Measurements from ENCODE around the gene LAMB1. TPM values are rescaled to one million over a fixed set of nuclear protein-coding genes. Genes with fewer than 3 reads are reported as not detected.

Gene LAMB1
- total RNA-seq, 1 experiment from 2014 or later, result 101 TPM

DNA sequence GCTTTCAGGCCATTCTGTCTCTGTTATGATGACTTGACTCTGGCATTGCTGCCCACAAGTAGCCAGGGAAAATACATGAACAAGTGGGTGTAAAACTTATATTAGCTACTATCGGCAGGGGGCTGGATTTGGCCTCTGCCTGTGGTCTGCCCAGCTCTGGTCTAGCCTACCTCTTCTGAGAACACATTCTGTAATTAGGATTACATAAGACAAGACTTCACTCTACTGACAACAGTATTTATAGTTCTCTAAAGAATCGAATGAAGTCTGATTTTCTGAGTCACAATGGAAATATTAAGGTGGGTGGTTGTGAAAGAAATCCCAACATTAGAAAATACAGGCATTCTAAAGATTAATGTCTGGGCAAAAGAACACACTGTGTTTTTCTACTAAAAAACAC lies 56.5 kb downstream of the LAMB1 start (continued):
- TF ChIP-seq, protein P1, sequence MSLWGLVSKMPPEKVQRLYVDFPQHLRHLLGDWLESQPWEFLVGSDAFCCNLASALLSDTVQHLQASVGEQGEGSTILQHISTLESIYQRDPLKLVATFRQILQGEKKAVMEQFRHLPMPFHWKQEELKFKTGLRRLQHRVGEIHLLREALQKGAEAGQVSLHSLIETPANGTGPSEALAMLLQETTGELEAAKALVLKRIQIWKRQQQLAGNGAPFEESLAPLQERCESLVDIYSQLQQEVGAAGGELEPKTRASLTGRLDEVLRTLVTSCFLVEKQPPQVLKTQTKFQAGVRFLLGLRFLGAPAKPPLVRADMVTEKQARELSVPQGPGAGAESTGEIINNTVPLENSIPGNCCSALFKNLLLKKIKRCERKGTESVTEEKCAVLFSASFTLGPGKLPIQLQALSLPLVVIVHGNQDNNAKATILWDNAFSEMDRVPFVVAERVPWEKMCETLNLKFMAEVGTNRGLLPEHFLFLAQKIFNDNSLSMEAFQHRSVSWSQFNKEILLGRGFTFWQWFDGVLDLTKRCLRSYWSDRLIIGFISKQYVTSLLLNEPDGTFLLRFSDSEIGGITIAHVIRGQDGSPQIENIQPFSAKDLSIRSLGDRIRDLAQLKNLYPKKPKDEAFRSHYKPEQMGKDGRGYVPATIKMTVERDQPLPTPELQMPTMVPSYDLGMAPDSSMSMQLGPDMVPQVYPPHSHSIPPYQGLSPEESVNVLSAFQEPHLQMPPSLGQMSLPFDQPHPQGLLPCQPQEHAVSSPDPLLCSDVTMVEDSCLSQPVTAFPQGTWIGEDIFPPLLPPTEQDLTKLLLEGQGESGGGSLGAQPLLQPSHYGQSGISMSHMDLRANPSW (CRISPR knock-in tag; conservative IDR thresholded peaks at IDR 0.05; ENCODE audit: low read depth), result no peak
- TF ChIP-seq E2F1 (CRISPR knock-in tag; IDR thresholded peaks at IDR 0.05), result no peak
- no peak for TF ChIP-seq FOXJ3 (CRISPR knock-in tag; IDR thresholded peaks at IDR 0.05; ENCODE audit: borderline replicate concordance)
- TF ChIP-seq CBFB (CRISPR knock-in tag; IDR thresholded peaks at IDR 0.05; ENCODE audit: low read depth), result no peak
- TF ChIP-seq, protein P2, sequence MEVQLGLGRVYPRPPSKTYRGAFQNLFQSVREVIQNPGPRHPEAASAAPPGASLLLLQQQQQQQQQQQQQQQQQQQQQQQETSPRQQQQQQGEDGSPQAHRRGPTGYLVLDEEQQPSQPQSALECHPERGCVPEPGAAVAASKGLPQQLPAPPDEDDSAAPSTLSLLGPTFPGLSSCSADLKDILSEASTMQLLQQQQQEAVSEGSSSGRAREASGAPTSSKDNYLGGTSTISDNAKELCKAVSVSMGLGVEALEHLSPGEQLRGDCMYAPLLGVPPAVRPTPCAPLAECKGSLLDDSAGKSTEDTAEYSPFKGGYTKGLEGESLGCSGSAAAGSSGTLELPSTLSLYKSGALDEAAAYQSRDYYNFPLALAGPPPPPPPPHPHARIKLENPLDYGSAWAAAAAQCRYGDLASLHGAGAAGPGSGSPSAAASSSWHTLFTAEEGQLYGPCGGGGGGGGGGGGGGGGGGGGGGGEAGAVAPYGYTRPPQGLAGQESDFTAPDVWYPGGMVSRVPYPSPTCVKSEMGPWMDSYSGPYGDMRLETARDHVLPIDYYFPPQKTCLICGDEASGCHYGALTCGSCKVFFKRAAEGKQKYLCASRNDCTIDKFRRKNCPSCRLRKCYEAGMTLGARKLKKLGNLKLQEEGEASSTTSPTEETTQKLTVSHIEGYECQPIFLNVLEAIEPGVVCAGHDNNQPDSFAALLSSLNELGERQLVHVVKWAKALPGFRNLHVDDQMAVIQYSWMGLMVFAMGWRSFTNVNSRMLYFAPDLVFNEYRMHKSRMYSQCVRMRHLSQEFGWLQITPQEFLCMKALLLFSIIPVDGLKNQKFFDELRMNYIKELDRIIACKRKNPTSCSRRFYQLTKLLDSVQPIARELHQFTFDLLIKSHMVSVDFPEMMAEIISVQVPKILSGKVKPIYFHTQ (CRISPR knock-in tag; IDR thresholded peaks at IDR 0.05), result no peak
- no peak for TF ChIP-seq PRDM15 (CRISPR knock-in tag; IDR thresholded peaks at IDR 0.05)
- no peak for TF ChIP-seq ZNF121 (CRISPR knock-in tag; IDR thresholded peaks at IDR 0.05)
- TF ChIP-seq, protein P3, sequence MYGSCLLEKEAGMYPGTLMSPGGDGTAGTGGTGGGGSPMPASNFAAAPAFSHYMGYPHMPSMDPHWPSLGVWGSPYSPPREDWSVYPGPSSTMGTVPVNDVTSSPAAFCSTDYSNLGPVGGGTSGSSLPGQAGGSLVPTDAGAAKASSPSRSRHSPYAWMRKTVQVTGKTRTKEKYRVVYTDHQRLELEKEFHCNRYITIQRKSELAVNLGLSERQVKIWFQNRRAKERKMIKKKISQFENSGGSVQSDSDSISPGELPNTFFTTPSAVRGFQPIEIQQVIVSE (CRISPR knock-in tag; IDR thresholded peaks at IDR 0.05; ENCODE audit: borderline replicate concordance), result no peak

GRCh38 chr7:107945332-107945731 lies 57.6 kb downstream of the LAMB1 start:
- H3K4me3 Mint-ChIP-seq, result no peak overlapping the region
- H3K27ac Mint-ChIP-seq, result no peak overlapping the region
- no peaks in the 10 kb centered on the region for H3K4me1 Mint-ChIP-seq
- H3K36me3 Mint-ChIP-seq, result peaks cover 44% of the 10 kb centered on the region
- H3K9me3 Mint-ChIP-seq, result no peaks in the 10 kb centered on the region
- no peaks in the 10 kb centered on the region for H3K27me3 Mint-ChIP-seq (ENCODE audit: low read depth)
- DNase-seq (ENCODE audit: low spot score), result no peak
- ATAC-seq, result no peak
- POLR2A ChIA-PET, result interaction anchor here (1.1 kb wide), 1 partner anchor 64 kb away, joined by 3 read pairs; no protein-coding TSS in a partner anchor
- CTCF ChIA-PET, result no interaction called here
- TF ChIP-seq, protein P2 (CRISPR knock-in tag; IDR thresholded peaks at IDR 0.05), result no peak
- TF ChIP-seq ZNF416 (CRISPR knock-in tag; IDR thresholded peaks at IDR 0.05), result no peak
- TF ChIP-seq, protein P4, sequence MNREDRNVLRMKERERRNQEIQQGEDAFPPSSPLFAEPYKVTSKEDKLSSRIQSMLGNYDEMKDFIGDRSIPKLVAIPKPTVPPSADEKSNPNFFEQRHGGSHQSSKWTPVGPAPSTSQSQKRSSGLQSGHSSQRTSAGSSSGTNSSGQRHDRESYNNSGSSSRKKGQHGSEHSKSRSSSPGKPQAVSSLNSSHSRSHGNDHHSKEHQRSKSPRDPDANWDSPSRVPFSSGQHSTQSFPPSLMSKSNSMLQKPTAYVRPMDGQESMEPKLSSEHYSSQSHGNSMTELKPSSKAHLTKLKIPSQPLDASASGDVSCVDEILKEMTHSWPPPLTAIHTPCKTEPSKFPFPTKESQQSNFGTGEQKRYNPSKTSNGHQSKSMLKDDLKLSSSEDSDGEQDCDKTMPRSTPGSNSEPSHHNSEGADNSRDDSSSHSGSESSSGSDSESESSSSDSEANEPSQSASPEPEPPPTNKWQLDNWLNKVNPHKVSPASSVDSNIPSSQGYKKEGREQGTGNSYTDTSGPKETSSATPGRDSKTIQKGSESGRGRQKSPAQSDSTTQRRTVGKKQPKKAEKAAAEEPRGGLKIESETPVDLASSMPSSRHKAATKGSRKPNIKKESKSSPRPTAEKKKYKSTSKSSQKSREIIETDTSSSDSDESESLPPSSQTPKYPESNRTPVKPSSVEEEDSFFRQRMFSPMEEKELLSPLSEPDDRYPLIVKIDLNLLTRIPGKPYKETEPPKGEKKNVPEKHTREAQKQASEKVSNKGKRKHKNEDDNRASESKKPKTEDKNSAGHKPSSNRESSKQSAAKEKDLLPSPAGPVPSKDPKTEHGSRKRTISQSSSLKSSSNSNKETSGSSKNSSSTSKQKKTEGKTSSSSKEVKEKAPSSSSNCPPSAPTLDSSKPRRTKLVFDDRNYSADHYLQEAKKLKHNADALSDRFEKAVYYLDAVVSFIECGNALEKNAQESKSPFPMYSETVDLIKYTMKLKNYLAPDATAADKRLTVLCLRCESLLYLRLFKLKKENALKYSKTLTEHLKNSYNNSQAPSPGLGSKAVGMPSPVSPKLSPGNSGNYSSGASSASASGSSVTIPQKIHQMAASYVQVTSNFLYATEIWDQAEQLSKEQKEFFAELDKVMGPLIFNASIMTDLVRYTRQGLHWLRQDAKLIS (CRISPR knock-in tag; IDR thresholded peaks at IDR 0.05; ENCODE audit: borderline replicate concordance), result no peak
- no peak for TF ChIP-seq FOXK1 (CRISPR knock-in tag; IDR thresholded peaks at IDR 0.05)
- TF ChIP-seq NFYB (CRISPR knock-in tag; conservative IDR thresholded peaks at IDR 0.05; ENCODE audit: low read depth), result no peak
- no peak for TF ChIP-seq ATF3 (CRISPR knock-in tag; conservative IDR thresholded peaks at IDR 0.05)
- TF ChIP-seq, protein P5, sequence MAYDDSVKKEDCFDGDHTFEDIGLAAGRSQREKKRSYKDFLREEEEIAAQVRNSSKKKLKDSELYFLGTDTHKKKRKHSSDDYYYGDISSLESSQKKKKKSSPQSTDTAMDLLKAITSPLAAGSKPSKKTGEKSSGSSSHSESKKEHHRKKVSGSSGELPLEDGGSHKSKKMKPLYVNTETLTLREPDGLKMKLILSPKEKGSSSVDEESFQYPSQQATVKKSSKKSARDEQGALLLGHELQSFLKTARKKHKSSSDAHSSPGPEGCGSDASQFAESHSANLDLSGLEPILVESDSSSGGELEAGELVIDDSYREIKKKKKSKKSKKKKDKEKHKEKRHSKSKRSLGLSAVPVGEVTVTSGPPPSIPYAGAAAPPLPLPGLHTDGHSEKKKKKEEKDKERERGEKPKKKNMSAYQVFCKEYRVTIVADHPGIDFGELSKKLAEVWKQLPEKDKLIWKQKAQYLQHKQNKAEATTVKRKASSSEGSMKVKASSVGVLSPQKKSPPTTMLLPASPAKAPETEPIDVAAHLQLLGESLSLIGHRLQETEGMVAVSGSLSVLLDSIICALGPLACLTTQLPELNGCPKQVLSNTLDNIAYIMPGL (CRISPR knock-in tag; IDR thresholded peaks at IDR 0.05), result no peak
